Measurements from ENCODE around the gene TSPEAR.

Gene TSPEAR

GRCh38 chr21:44478124-44478800, 233.1 kb downstream of the TSPEAR start:
- DNase-seq: no peak

- DNase-seq: no peak
Measured at GRCh38 chr21:44477712-44478111, 233.7 kb downstream of the TSPEAR start.

GRCh38 chr21:44477131-44477530, 234.2 kb downstream of the TSPEAR start:
- no peak for DNase-seq

- DNase-seq: no peak
Measured at GRCh38 chr21:44475266-44475845, 236.0 kb downstream of the TSPEAR start.

- DNase-seq: no peak
Measured at GRCh38 chr21:44473915-44474555, 237.3 kb downstream of the TSPEAR start.

- DNase-seq: no peak
Measured at GRCh38 chr21:44471996-44472395, 239.4 kb downstream of the TSPEAR start.

- DNase-seq: no peak
Measured at GRCh38 chr21:44471341-44471740, 240.0 kb downstream of the TSPEAR start.

GRCh38 chr21:44467859-44468195, 243.5 kb downstream of the TSPEAR start:
- no peak for DNase-seq

GRCh38 chr21:44466996-44467858, 244.1 kb downstream of the TSPEAR start:
- DNase-seq: no peak

GRCh38 chr21:44466351-44466954, 244.9 kb downstream of the TSPEAR start:
- DNase-seq: no peak

- DNase-seq: no peak
Measured at GRCh38 chr21:44464351-44464750, 247.0 kb downstream of the TSPEAR start.

- DNase-seq: no peak
Measured at GRCh38 chr21:44463724-44464123, 247.6 kb downstream of the TSPEAR start.

- no peak for DNase-seq
Measured at GRCh38 chr21:44462834-44463200, 248.6 kb downstream of the TSPEAR start.

GRCh38 chr21:44462086-44462833, 249.1 kb downstream of the TSPEAR start:
- DNase-seq: no peak

GRCh38 chr21:44461464-44462001, 249.8 kb downstream of the TSPEAR start:
- no peak for DNase-seq

- no peak for DNase-seq
Measured at GRCh38 chr21:44461005-44461404, 250.4 kb downstream of the TSPEAR start.

GRCh38 chr21:44460441-44460755, 251.0 kb downstream of the TSPEAR start:
- DNase-seq: no peak

- no peak for DNase-seq
Measured at GRCh38 chr21:44459712-44460440, 251.5 kb downstream of the TSPEAR start.

- DNase-seq: no peak
Measured at GRCh38 chr21:44458971-44459711, 252.2 kb downstream of the TSPEAR start.

- no peak for DNase-seq
Measured at GRCh38 chr21:44456915-44457736, 254.2 kb downstream of the TSPEAR start.

All from SHP77 treated with DMSO at 0.1 percent for 48 hours (cell line).